Stimulated activated CD8-positive, alpha-beta memory T cell treated with anti-CD3 and anti-CD28 coated beads, Interleukin-4, amount 100 ng/mL, for 4 hours (primary cell): Measurements from ENCODE around the gene SGMS1.

Experiments
- DNase-seq, 2 donors: peaks; one replicate each; pipeline ENCODE4 v3.0.0-alpha.2; 2020; ENCODE audit warnings: low read depth in 2 of 2, low spot score in 1 of 2

Gene SGMS1

DNA sequence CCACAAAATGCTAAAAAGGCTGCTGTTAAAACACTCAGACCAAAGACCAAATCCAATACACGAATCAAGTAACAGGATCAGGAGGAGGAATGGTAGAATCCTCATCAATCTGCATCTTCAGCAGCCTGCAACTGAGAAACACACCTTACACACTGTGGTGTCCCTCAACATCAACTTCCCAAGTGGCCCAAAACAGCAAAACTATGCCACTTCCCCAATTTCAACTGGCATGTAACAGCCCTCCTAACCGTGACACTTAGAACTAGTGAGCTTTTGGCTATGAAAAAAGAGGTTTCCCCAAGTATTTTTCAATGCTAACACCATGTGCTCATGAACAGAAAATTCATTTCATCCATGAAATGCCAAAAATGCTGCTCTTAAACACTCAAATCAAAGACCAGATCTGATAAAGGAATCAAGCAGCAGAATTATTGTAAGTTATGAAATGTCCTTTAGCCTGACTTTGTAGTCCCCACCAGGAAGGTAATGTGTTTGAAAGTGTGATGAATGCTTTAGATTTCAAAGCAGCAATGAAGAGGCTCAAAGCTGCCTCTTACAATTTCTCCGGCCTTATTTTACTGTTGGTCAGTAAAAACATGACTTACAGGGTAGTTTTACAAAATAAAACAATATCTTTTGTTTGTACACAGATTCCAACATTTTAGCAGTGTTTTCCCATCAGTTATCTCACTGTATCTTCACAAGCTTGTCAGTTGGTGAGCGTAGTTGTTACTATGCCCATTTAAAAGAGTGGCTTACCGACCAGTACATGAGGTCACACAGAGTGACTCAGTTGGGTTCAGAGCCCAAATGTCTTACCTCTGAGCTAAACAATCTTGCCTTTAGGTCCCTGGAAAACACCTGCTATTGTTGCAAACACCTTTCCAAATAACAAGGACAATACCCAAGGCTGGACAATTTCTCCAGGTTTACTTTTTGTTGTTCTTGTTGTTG, 306.8 kb downstream of the SGMS1 start:
- no peak for DNase-seq

DNA sequence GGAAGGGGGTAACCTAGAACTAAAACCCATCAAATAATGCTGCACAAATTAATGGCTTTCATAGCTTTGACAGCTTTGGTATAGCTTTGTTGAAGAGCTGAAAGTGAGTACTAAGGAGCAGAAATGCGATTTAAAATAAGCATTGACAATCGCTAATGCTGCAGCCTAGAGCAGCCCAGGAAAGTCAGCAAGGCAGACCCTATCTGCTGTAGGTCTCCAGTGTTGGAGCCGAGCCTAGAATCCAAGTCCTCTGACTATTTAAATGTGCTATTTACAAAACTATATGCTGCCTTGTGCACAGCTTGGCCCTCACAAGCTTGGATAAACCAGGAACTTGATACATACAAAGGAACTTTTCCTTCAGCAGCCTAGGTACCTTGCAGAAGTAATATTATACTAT, 307.6 kb downstream of the SGMS1 start:
- DNase-seq, result no peak

DNA sequence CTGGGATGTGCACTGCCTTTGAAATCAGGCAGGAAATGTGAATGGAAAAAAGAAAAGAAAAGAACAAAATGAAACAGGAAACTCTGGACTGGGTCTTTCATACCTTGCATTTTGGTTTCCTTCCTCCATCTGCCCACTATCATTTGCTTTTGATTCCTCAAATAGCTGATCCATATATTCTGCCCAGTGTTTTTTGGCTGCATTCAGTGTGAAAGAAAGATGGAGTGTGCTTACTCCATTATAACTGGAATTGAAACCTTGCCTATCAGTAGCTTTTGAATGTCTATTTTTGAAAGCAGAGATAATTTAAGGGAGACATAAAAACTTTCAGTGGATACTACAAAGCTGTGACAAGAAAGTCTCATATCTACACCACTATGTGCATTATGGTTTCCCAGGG, 308.3 kb downstream of the SGMS1 start:
- no peak for DNase-seq

DNA sequence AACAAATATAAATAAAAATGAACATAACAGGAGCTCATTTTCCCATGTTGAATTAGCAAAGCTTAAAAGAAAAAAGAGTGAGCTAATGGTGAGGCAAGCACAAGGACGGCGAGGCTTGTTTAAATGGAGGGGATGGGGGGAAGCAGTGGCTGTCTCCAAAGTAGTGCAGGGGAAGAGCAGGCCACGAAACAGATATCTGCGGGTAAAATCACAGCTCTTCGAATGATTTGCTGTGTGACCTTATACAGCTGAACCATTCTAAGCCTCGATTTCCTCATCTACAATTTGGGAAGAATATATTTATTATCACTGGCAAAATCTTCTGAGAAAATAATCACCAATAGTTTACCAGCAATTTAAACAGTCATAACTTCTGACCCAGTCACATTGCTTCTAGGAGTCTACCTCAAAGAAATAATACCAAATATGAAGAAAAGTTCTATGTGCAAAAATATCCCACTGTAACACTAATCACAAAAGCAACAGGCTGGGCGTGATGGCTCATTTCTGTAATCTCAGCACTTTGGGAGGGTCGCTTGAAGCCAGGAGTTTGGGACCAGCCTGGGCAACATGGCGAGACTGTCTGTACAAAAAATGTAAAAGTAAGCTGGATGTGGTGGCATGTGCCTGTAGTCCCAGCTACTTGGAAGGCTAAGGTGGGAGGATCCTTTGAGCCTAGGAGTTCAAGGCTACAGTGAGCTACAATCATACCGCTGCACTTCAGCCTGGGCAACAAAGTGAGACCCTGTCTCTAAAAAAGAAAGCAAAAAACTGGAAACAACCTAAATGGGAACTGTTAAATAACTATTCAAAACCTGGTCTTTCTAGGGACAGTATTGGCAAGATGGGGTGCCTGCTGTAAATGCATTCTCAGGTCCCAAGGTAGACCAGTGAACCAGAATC, 309.3 kb downstream of the SGMS1 start:
- no peak for DNase-seq

DNA sequence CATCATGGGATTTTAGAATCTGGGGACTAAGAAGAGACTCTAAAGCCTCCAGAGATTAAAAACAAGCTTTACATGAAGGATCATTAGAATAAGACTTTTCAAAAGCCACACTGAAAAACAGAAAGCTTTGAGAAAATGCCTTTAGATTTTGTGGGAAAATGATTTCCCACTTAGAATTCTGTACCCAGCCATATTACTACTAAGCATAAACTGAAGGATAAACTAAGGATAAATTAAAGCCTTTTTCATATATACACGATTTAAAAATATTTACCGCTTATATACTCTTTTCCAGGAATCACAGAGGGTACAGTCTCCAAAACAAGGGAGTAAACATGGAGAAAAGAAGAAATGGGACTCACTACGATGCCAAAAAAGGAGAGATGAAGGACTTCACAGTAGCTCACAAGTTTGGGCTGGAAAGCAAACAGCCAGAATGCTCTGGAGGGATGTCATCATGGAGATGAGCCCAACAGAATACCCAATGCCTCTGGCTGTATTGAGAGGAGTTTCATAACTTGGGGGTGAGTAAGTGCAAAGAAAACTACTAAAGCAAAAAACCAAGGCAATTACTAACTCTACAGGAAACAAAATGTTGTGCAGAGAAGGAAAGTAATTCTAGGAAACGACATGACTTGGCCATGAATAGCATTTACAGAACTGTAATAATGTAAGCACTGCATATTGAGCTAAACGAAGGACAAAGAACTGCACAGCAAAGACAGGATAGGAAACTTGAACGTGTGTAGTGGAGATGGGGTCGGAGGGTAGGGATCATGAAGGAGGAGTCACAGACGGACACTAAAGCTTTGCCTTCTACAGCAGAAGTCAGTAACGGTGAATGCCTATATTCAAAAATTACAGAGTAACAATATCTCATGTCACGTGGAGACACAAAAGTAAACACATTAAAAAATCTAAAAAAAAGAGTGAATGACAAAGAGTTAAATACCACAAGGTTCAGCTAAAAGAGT, 311.0 kb downstream of the SGMS1 start:
- no peak for DNase-seq

DNA sequence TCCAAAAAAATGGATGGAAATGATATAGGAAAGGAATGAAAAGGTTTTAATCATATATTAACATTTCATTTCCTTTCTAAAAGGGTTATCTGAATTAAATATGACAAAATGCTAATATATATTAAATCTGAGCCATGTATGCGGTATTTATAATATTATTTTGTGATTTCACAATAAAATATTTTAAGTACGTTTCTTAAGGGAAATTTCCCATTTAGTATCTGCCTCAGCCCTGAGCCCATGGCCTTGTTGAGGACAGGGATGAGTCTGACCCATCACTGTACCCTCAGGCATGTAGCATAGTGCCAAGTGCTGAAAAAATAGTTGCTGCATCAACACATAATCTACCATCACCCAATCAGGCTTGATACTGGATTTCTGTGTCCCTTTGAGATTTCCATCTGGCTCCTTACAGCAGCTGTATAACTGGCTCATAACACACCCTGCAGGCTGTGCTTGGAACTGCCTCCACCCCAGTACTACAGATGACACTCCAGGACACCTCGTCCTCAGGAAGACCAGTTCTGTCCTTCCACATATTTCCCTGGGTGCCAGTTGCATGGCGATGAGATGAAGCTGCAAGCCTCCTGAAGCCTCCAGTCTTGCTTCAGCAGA, 313.1 kb downstream of the SGMS1 start:
- DNase-seq, result no peak

DNA sequence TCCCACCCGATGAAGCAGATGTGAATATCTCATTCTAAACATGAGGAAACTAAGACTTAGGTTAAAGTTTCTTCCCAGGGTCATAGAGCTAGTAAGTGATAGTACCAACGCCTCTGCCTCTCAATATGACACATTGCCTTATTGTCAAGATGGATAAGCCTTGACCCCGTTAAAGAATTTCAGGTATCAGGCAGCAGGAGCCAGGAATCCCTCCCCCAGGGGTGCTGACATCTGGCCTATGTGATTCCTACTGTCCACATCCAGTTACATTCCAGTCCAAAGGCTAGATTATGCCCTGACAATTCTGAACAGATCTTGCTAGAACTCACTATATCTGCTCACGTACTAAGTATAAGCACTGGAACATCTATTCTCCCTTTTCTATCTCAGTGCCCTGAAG, 314.4 kb downstream of the SGMS1 start:
- no peak for DNase-seq

DNA sequence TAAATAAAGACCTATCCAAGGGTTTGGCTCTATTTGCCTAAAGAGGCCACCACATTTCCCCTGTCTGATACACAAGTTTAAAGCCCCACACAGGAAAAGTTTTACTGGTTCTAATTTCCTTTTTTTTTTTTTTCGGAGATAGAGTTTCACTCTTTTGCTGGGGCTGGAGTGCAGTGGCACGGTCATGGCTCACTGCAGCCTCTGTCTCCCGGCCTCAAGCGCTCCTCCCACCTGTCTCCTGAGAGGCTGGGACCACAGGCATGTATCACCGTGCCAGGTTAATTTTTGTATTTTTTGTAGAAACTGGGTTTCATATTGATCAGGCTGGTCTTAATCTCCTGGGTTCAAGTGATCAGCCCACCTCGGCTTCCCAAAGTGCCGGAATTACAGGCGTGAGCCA, 319.1 kb downstream of the SGMS1 start:
- no peak for DNase-seq

DNA sequence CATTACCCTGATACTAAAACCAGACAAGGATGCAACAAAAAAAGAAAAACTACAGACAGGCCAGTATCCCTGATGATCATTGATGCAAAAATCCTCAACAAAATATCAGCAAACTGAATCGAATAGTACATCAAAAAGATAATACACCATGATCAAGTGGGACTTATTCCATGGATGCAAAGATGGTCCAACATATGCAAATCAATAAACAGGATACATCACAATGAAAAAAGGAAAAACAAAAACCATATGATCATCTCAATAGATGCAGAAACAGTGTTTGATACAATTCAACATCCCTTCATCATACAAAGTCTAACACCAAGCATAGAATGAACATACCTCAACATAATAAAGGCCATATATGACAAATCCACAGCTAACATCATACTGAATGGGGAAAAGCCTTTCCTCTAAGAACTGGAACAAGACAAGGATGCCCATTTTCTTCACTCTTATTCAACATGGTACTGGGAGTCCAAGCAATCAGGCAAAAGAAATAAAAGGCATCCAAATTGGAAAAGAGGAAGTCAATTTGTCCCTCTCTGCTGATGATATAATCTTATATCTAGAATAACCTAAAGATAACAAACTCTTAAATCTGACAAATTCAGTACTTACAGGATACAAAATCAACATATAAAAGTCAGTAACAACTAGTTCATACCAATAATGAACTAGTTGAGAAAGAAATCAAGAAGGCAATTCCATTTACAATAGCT, 323.6 kb downstream of the SGMS1 start:
- no peak for DNase-seq

DNA sequence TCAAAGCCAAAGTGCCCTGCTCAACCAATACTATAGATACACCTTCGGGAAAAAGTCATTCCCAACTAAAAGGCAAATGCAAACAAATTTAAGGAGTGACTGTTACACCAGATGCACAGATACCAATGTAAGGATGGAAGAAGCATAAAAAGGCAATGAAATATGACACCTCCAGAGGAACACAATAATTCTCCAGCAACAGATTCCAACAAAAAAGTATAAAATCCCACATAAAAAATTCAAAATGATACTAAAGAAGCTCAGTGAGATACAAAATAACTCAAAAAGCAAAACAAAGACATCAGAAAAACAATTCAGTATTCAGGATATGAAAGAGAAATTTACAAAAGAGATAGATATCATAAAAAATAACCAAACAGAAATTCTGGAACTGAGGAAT, 328.4 kb downstream of the SGMS1 start:
- no peak for DNase-seq

DNA sequence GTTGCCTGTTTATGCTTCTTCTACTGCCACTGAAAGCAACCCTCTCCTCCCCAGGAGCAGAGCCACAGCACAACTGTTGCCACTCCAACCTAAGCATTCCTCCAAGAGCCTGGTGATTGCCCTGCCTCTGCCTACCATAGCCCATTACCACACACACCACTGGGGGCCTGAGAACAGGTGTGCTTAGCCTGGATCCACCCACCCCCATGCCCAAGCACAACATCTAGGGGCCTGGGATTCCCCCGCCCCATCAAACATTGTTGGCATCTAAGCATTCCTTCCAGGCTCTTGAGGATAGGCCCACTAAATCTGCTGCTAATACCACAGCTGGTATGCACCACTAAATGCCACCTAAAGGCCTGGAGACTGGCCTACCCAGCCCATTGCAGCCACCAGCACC, 329.2 kb downstream of the SGMS1 start:
- no peak for DNase-seq

DNA sequence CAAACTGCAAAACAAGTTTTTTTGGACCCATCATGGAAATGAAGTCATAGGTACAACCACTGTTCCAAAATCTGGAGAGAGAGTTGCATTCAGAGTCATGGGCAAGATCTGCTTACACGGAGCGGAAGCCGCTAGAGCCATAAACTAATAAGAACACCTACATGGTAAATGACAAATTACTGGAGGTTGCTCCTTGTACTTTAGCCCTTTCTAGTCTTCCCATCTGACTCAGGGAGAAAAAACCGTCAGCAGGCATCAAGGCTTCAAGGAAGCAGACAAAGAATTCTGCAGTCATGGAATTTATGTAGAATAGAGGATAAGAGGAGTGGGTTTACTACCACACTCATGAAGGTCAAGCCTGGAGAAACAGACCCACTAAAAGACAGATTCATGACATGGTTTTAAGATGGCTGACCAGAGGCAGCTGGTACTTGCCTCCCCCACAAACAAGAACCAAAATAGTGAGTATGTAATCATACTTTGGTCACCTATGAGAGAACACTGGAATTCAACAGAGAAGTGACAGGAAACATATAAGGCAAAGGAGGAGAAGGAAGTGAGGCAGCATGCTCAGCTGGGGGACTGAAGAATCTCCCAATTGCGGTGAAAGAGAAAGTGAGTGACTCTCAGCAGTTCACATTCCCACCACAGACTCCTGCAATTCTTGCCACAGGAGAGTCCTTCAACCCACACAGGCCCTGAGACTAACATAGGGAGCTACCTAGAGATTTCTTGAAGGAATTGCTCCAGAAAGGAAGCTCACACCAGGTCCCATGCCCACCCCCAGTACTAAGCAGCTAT, 330.0 kb downstream of the SGMS1 start:
- no peak for DNase-seq

DNA sequence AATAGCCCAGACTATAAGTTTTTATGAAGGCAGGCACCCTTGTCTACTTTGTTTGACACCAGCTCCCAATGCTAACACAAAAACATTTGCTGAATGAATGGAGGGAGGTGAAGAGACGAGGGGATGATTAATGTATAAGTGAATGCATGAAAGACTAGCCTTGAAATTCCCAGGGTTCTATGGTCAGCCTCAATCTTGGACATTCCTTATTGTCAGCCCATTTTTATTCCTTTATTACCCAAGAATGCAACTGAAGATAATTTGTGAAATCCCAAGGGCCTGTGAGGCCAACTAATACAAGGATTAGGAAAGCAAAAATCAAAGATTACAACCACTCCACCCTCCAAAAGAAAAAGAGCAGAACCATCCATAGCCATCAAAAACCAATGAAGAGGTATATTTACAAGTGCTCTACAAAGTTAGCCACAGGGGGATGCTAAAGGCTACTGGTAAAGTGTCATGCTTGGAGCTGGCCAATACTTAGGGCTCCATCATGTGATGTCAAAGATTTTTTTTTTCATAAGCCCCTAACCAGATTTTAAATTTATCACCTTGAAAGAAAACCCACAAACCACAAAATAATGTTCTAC, 332.4 kb downstream of the SGMS1 start:
- DNase-seq, result no peak

DNA sequence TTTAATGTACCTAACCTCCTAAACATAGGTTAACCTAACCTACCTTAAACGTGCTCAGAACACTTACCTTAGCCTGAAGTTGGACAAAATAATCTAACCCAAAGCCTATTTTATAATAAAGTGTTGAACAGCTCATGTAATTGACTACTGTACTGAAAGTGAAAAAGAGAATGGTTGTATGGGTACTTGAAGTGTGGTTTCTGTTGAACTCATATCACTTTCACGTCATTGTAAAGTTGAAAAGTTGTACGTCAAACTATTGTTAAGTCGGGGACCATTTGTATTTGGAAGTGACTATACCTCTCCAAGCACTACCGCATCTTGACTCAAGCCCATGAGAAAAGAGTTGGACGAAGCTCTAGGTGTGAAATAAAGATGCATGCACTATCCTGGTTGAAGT, 334.6 kb downstream of the SGMS1 start:
- no peak for DNase-seq

DNA sequence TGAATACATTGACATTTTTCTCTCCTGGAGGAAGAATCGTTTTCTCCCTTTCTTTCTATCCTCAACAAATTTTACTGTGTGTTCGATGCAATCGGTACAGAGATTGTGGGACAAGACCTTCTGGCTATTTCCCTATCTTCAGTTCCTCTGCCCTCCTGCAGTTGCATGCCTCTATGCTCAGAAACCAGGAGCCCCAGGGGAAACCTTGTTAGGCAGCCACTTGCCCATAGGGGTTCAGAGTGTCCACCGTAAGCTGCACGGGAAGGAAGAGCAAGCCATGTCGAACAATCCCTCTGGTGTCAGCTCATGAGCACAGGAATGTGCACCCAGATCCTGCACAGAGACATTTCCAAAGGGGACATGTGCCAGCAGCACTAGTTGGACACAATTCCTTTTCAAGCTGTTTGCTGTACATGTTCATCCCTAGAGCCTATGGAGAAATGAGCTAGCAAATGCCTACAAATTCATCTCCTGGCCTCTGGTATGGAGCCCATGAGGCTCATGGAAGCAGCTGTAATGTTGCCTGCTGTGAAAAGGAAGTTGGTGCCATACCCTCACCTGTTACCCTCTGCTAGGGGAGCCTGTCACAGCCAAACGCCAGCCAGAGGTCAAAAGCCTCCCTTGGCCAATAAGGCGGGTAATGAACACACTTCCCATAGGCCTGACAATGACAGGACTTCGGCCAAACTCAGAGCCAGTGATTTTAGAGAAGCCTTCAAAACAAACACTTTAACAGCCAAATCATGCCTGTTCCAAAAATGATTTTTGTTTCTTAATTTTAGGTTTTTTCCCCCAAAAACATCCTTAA, 336.6 kb downstream of the SGMS1 start:
- no peak for DNase-seq

DNA sequence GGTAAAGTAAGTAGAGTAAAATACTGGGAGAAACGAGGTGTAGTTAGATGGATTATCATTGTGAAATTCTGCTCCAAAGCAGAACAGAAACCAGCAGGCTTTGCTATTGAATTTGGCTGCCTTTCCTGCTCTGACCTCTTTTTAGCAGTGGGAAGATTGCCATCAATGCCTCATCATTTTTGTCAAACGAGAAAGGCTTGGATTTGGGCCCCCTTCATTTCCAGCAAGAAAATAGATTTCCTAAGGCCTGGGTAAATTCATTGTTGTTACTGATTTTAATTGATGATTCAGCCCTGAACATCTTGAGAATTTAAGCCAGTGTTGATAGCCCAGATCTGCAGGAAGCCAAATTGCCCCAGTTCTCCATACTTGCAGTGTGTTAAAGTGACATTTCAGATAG, 337.2 kb downstream of the SGMS1 start:
- no peak for DNase-seq

DNA sequence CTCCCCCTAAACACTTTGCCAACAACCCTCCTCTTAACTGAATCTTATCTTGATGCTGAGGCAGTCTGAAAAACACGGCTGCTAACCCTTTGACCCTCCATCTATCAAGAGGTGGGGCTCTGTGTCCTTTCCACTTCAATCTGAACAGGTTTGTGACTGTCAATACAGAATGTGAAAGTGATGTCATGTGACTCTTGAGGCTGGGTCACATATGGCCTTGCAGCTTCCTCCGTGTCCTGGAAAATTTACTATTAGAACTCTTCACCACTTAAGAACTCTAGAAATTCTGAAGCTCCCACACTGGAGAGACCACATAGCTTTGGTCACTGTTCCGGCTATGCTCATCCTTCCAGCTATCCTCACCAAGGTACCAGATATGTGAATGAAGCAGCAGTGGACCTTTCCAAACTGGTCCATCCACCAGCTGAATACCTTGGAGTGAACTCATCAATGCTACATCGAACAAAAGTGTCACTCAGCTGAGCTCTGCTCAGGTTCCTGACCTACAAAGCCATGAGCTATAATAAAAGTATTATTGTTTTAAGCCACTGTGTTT, 341.7 kb downstream of the SGMS1 start:
- DNase-seq, result no peak
